Fibroblast of the conjunctiva (primary cell): ENCODE results near the gene GUCY1B1.
"Not testable (repeated sequence)": the region's sequence is repeated elsewhere in the genome, so short reads cannot be mapped to it uniquely, and the experiment has no call there.

ENCODE experiments used
- DNase-seq: peaks from one replicate; pipeline ENCODE4 v3.0.0-alpha.2; 2010; ENCODE audit warnings: low read depth

Gene GUCY1B1

DNA sequence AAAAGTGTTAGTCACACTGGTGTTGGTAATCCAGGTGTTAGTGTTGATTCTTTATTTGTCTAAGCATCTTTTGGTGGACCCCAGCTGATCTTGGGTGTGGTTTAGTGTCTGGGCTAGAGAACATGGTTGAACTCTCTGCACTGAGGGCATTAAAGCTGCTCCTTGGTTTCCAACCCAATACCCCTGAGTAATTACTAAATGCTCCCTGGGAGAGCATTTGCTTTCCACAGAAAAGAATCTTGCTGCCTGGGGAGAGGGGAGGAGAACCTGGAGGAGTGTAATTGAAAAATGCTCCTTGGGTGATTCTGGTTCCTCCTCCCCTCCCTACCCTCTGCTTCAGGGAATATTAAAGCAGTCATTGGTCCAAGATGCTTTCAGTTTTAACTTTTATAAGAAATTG, 3.1 kb downstream of the GUCY1B1 start:
- DNase-seq, result no peak

DNA sequence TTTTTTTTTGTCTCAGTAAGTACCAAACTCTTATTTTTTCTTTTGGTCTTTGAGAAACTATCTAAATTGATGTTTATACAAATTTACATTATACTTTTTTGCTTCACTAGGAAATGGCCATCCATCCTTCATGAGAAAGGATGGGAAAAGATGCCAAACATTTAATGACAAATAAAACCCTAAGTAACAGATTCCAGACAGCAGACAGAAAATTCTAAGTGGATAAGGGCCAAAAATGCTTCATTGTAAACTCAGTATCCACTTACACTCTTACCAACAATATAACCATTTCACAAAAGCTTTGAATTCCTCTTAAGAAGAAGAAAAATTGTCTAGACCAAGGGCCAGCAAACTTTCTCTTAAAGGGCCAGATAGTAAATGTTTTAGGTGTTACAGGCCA, 3.5 kb downstream of the GUCY1B1 start:
- DNase-seq, result no peak

DNA sequence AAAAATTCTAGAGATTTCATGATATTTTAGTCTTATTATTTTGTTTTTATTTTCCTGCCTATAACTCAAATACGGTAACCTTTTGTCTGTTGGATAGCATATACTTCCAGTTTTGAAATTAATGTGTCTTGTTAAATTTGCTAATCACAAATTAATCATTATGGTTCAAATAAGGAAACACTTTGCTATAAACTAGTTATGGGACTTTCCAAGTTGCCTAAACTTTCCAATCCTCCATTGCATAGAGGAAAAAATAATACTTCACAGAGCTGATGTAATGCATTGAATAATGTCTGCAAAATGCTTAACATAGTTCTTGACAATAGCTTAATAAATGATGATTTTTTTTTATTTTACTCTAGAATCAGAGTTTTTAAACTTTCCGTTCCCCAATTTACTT, 4.7 kb downstream of the GUCY1B1 start:
- DNase-seq, result no peak

DNA sequence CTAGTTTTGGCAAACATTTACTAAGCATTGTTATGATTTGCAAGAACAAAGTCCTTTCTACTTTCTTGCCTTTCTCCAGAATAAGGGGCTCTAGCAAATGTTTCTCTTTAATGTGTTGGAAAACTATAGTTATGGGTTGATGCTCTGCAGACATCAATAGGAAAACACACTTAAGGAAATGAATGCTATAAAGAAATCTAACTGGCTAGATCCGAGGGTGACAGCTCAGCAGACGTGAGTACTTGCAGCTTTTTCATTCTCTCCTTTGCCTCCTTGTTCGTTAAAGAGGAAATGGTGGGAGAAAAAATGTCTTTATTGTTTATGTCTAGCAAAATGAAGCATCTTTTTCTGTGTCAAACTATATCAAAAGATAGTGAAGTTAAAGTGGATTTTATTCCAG, 6.3 kb downstream of the GUCY1B1 start:
- no peak for DNase-seq

GRCh38 chr4:155766622-155767021, 7.8 kb downstream of the GUCY1B1 start:
- DNase-seq, result no peak

GRCh38 chr4:155768370-155768769, 9.5 kb downstream of the GUCY1B1 start:
- no peak for DNase-seq

DNA sequence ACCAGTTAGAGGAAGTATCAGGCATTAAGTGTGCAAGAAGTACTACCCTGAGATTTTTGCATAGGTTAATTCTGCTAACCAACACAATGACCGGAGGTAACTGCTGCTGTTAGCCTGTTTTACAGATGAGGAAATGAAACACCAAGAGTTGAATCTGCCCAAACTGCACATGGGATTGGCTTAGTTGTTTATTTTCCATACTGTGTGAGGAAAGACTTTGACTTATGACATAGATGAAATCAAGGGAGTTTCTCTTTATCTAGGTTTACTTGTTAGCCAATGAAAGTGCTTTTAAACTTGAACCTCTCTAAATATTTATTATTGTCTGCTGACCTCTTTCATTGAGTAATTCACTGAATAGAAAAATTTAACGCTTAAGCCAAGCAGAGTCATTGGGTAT, 10.3 kb downstream of the GUCY1B1 start:
- no peak for DNase-seq

DNA sequence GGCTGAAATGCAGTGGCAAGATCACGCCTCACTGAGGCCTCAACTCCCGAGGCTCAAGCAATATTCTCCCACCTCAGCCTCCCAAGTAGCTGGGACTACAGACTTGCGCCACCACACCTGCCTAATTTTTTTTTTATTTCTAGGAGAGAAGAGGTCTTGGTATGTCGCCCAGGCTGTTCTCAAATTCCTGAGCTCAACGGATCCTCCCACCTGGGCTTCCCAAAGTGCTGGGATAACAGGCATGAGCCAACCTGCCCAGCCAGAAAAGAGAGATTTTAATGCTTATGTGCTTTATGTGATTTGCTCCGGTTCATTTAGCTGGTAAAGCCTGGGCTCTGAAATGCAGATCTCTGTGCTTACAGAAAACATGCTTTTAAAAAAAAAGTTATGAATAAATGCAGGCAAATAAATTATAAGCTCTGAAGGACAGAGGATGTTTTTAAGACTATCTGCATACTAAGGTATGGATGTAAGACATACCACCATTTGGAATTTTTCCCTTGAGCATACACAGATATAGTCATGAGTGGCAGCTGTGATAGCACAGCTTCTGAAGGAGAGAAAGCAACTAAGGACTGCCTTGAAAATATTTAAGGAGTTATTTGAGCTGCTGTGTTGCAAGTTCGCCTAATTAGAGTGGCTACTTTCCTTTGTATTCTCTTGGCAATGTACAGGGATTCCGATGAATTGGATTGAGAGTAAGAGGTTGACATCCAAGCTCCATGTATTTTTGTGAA, 13.8 kb downstream of the GUCY1B1 start:
- DNase-seq, result no peak

GRCh38 chr4:155773196-155773800, 14.5 kb downstream of the GUCY1B1 start:
- DNase-seq, result no peak

GRCh38 chr4:155774033-155774432, 15.2 kb downstream of the GUCY1B1 start:
- no peak for DNase-seq

GRCh38 chr4:155777971-155778735, 19.3 kb downstream of the GUCY1B1 start:
- DNase-seq, result peak; percentile 45

GRCh38 chr4:155780775-155781174, 22.0 kb downstream of the GUCY1B1 start:
- no peak for DNase-seq

DNA sequence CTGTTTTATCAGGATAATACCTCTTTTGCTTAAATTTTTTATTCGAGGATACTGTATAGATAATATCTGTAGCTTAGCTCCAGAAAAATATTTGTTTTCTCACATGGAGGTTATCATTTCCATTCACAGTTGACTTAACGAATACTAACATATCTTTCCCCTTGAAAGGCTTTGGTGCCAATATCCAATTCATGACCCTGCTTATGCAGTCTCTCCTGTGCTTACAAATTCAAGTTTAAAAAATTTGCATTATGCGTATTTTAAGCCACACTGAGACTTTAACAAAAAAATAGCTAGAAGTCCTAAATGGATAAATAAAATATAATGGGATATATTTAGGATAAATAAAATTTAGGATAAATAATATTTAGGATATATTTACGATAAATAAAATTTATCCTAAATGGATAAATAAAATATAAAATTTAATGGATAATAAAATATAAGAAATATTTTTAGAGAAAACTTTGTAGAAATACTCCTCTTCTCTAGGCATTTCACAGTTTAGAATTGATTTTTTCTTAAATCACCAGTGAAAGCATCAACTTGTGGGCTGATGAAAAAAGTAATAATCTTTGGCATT, 22.5 kb downstream of the GUCY1B1 start:
- DNase-seq, result no peak

- no peak for DNase-seq
Observed at GRCh38 chr4:155784637-155785036, 25.8 kb downstream of the GUCY1B1 start.

DNA sequence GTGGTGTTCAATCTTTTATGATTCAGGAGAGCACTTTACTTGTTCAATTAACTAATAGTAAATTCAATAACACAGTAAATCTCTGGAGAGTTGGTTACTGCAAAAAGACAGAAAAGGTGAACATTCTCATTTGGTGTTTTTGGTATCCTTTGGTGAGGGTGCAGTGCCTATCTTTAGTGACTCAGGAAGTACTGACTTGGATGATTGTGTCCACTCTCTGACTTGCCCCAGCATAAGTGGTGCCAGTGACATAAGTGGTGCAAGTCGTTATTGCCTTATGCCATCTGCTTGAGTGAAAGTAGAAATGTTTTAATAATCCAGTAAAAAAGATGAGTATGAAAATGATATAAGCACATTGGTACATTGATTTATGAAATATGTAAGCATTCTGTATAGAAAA, 27.0 kb downstream of the GUCY1B1 start:
- DNase-seq, result no peak

- DNase-seq, result peak; percentile 42
Observed at GRCh38 chr4:155787113-155787710, 28.4 kb downstream of the GUCY1B1 start.

DNA sequence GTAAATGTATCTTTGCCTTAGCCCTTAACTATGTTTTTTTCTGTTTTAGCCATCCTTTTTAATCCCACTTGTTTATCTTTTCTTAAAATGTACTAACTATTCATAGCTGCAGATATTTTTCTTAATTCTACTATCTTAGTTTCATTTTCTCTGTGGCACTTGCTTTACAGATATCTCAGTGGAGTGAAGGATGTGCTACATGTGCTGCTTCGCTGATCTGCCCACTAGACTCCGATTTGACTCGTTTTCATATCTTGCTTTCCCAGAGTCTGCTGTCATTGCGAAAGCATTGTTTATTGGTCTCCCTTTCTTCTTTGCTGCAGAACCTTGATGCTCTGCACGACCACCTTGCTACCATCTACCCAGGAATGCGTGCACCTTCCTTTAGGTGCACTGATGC, 30.6 kb downstream of the GUCY1B1 start:
- DNase-seq, result no peak

DNA sequence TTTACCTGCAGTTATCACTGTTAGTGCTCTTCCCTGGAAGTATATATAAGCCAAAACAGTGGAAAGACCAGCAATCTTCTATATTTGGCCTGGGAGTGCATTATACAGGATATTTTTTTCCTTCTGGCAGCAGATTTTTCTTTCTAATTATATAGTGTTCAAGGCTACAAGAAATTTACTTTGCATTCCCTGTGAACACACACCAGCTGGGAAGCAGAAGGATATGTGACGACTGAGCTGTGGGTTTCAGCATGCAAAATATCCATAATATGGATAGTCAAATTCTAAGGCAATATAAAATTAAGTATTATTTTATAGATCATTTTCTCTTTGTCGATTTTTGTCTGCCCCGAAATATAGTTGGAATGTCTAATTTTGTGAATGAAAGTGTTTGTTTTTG, 31.2 kb downstream of the GUCY1B1 start:
- no peak for DNase-seq

DNA sequence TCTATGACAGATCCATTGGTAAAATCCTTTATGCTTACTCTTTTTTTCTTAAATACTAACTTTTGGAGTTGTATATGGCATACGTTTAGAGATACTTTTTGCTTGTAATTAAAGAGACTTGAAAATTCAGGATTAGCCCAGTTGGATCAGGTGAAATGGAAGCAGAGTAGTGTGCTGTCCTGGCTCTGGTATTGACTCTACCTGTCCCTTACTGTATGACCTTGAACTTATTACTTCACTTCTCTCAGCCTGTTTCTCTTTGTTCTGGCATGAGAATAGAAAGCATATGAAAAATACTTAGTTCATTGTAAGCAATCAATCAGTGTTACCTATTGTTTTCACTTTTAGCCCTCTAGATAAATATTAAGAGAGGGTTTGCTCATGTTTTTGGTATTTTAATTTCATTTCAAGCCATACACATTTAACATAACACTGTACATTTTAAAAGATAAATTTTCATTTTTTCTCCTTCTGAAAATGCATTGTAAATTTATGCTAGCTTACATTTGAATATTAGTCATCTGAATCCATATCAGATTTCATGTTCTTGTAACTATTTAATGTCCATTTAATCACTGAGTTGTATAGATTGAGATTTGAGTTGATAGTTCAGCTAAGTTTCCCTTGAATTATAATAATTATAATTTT, 35.9 kb downstream of the GUCY1B1 start:
- DNase-seq, result no peak

DNA sequence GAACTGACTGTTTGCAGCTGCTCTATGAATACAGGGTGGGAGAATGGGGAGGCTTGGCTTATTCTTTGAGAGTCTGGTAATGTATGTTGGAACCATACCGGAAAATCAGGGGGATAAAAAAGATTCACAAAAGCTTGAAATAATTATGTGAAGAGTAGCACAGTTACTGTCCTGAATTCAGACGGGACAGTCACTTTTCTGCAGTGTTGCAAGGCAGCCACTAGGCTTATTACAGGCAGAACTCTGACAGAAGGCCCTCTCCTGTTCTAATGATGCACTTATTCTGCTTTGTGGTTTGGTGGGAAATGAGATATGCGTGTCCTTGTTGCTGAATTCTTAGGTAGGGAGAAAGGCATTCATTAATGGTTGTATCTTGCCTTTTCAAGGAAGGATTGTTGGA, 37.2 kb downstream of the GUCY1B1 start:
- no peak for DNase-seq

DNA sequence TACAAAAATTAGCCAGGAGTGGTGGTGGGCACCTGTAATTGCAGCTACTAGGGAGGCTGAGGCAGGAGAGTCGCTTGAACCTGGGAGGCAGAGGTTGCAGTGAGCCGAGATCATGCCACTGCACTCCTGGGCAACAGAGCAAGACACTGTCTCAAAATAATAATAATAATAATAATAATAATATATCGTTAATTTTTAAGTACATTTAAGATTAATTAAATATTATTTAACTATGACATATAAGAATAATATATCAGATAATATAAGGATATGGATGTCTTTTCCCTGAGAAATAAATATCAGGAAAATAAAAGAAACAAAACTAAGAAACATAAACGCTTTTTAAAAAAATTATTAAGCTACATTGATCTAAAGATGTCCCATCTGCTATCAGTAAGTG, 38.8 kb downstream of the GUCY1B1 start:
- DNase-seq, result not testable (repeated sequence)
